Subcutaneous adipose tissue (tissue), 4 donors: ENCODE data around the gene ECE1. TPM values are rescaled to one million over a fixed set of nuclear protein-coding genes. Genes with fewer than 3 reads are reported as not detected.

Experiments used
- total RNA-seq, 4 donors: library from RNA; depleted of rRNA; stranded (reverse); fragments of >200 nt; gene quantifications; one replicate each; pipeline ENCODE4 v1.1.0, GENCODE V29; 2016
- TF ChIP-seq, protein P1 (sequence below): fragments of 450-650 bp; IDR thresholded peaks from one replicate; pipeline ENCODE4 v1.5.1; 2016; ENCODE audit warnings: low read depth, mild to moderate bottlenecking, control low read depth, antibody characterized with exemption, moderate library complexity

ECE1 gene
- total RNA-seq, 4 donors from 2014 or later, result 75.7 to 188 (median 96.7) TPM

DNA sequence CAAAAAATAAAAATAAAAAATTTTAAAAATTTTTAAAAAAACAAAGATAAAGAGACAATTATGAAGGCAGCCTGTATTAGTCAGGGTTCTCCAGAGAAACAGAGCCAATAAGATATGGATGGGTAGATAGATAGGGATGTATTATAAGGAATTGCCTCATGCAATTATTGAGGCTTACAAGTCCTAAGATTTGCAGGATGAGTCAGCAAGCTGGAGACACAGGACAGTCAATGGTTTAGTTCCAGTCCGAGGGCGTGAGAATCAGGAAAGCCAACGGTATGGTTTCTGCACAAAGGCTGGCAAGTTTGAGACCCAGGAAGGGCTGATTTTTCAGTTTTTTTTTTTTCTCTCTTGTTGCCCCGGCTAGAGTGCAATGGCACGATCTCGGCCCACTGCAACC, 89.5 kb downstream of the ECE1 start:
- TF ChIP-seq, protein P1, sequence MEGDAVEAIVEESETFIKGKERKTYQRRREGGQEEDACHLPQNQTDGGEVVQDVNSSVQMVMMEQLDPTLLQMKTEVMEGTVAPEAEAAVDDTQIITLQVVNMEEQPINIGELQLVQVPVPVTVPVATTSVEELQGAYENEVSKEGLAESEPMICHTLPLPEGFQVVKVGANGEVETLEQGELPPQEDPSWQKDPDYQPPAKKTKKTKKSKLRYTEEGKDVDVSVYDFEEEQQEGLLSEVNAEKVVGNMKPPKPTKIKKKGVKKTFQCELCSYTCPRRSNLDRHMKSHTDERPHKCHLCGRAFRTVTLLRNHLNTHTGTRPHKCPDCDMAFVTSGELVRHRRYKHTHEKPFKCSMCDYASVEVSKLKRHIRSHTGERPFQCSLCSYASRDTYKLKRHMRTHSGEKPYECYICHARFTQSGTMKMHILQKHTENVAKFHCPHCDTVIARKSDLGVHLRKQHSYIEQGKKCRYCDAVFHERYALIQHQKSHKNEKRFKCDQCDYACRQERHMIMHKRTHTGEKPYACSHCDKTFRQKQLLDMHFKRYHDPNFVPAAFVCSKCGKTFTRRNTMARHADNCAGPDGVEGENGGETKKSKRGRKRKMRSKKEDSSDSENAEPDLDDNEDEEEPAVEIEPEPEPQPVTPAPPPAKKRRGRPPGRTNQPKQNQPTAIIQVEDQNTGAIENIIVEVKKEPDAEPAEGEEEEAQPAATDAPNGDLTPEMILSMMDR, result no peak

DNA sequence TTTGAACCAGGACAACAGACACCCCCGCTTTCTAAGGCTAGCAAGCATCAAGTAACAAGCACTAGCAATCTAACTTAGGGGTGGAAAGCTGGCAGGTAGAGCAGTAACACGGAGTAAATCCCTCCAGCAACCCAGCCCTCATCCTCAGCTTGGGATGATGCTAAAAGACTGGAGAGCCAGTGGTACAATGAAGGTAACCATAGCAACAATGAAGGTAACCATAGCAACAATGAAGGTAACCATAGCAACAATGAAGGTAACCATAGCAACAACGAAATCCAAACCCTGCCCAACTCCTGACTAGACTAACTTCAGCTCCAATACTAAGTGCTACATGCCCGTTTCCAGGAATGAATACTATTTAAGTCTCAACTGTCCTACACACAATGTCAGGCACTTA, 91.3 kb downstream of the ECE1 start:
- TF ChIP-seq, protein P1, result no peak

GRCh38 chr1:21192871-21193270, 97.4 kb downstream of the ECE1 start:
- TF ChIP-seq, protein P1, result no peak

DNA sequence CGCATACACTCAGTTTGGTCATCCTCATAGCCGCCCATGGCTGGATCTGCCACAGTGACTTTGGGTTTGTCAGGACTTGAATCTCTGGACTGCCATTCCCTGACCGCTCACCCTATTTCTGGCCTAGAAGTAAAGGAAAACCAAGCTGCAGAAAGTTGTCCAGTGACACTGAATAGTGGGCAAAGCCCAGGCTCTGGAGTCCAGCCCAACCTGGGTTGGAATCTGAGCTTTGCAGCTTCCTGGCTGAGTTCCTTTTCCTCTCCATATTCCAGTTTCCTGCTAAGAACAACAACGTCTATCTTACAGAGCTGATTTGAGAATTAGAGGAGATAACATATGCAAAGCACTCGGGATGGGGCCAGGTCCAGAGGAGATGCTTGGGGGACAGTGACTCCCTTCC, 98.0 kb downstream of the ECE1 start:
- TF ChIP-seq, protein P1, result no peak

GRCh38 chr1:21189906-21190500, 100.3 kb downstream of the ECE1 start:
- TF ChIP-seq, protein P1, result no peak

DNA sequence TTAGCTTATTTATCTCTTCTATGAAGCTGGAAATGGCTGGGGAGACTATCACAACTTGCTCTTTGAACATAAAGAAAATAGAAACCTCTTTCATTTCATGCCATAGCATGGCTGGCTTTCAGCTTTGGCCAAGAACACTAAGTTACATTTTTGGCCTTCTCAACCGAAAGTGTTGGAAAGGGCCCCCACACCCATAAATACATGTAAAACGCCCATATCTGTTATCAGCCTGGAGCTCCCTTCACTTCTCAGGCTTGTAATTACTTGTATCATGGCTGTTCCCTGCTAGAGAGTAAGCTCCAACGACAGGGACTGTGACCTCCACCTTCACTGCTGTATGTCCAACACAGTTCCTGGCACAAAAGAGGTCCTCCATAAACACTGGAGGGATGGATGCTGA, 100.8 kb downstream of the ECE1 start:
- TF ChIP-seq, protein P1, result no peak

DNA sequence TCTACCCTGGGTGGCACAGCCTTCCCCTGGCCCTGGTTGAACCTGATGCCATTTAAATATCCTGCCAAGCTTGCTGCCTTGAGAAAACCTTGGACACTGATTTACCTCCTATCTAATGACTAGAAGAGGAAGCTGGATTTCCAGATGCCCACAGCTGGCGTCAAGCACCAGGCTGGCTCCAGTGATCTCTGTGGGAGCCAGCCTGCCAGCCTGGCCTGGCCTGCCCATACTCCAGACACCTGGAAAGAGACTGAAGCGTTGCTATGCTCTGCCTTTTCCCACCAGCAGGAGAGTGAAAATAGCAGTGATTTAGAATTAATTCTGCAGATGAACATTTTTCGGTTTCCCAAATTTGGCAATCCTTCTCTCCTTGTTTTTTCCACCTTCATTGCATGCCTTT, 102.0 kb downstream of the ECE1 start:
- TF ChIP-seq, protein P1, result no peak
